Endothelial cell of umbilical vein (primary cell): ENCODE data around the gene THG1L. TPM values are rescaled to one million over a fixed set of nuclear protein-coding genes. Genes with fewer than 3 reads are reported as not detected.
"Not testable (repeated sequence)": the region's sequence is repeated elsewhere in the genome, so short reads cannot be mapped to it uniquely, and the experiment has no call there.

Experiments
- BruUV-seq: library from RNA; stranded (reverse); fragments of 400-500 nt; replicated peaks from 2 replicates; lab custom pipeline; 2021; lab: Mats Ljungman, UMichigan
- CTCF ChIA-PET: fragments of 300-600, 350-600 bp; sonication (Branson Sonifier 250); formaldehyde crosslinking; loops from one replicate; lab custom pipeline; 2021; ENCODE audit warnings: antibody characterized with exemption, inconsistent platforms; lab: Charles Lee
- POLR2A ChIA-PET: fragments of 300-600, 350-600 bp; sonication (Branson Sonifier 250); formaldehyde crosslinking; loops from one replicate; lab custom pipeline; 2021; ENCODE audit warnings: antibody characterized with exemption, inconsistent platforms; lab: Charles Lee
- DNase-seq: peaks from one replicate; pipeline ENCODE4 v3.0.0-alpha.2; 2011; ENCODE audit warnings: low read depth, low spot score
- FAIRE-seq: peaks from 2 replicates; lab custom pipeline; 2011; peaks lifted over from hg19 to GRCh38; lab: Jason Lieb, UNC
- H2AFZ ChIP-seq: 2 replicates; pipeline ENCODE4 v1.6.0; 2012; ENCODE audit warnings: low read depth, low read length, control low read depth, inconsistent platforms
- H3K27ac ChIP-seq: 2 replicates; pipeline ENCODE4 v1.5.1; 2011; ENCODE audit warnings: low read depth, mild to moderate bottlenecking, control low read depth, low read length, moderate library complexity; ENCODE audit not compliant: insufficient read depth
- H3K27me3 ChIP-seq, 2 experiments: 2 replicates each; pipeline versions ENCODE4 v1.6.0 to v1.6.1; 2011; ENCODE audit warnings: low read length in 2 of 2, mixed read lengths in 1 of 2; ENCODE audit not compliant: control insufficient read depth in 2 of 2, insufficient read depth in 2 of 2
- H3K36me3 ChIP-seq, 2 experiments: 2 replicates in 1 of 2; 3 replicates in 1 of 2; pipeline ENCODE4 v1.5.1; 2011; ENCODE audit warnings: low read length in 2 of 2, mild to moderate bottlenecking in 1 of 2, moderate library complexity in 1 of 2; ENCODE audit not compliant: control insufficient read depth in 2 of 2, insufficient read depth in 2 of 2; ENCODE audit errors: extremely low read depth in 1 of 2
- H3K4me1 ChIP-seq: 3 replicates; pipeline ENCODE4 v1.5.1; 2011; ENCODE audit warnings: mild to moderate bottlenecking, low read length; ENCODE audit not compliant: control insufficient read depth, insufficient read depth; ENCODE audit errors: extremely low read depth
- H3K4me2 ChIP-seq: 2 replicates; pipeline ENCODE4 v1.6.1; 2011; ENCODE audit warnings: low read length, control low read depth, mixed read lengths; ENCODE audit not compliant: insufficient read depth
- H3K4me3 ChIP-seq, 3 experiments: fragments of 200-600 bp in 1 of 3; sonication (generic), shearing (Covaris generic) in 1 of 3; replicated peaks in 1 of 3; 2 replicates each; pipeline ENCODE4 v1.5.1; 2011 to 2016; ENCODE audit warnings: control low read depth in 3 of 3, low read length in 3 of 3, mild to moderate bottlenecking in 2 of 3, inconsistent platforms in 1 of 3, low read depth in 1 of 3, moderate library complexity in 1 of 3; ENCODE audit not compliant: insufficient read depth in 1 of 3
- H3K79me2 ChIP-seq: 2 replicates; pipeline ENCODE4 v1.6.0; 2012; ENCODE audit warnings: low read length, inconsistent platforms; ENCODE audit not compliant: control insufficient read depth, insufficient read depth
- H3K9ac ChIP-seq: replicated peaks from 2 replicates; pipeline ENCODE3; 2011; ENCODE audit warnings: low read length, control low read depth; ENCODE audit not compliant: insufficient read depth; ENCODE audit errors: extremely low read depth
- H3K9me1 ChIP-seq: replicated peaks from 3 replicates; pipeline ENCODE4 v1.6.0; 2011; ENCODE audit warnings: mild to moderate bottlenecking, low read length; ENCODE audit not compliant: control insufficient read depth, insufficient read depth; ENCODE audit errors: extremely low read depth
- H3K9me3 ChIP-seq: replicated peaks from 2 replicates; pipeline ENCODE4 v1.5.1; 2012; ENCODE audit warnings: low read length, inconsistent platforms; ENCODE audit not compliant: control insufficient read depth, insufficient read depth
- H4K20me1 ChIP-seq: replicated peaks from 2 replicates; pipeline ENCODE3; 2011; ENCODE audit warnings: mild to moderate bottlenecking, low read length; ENCODE audit not compliant: control insufficient read depth, insufficient read depth; ENCODE audit errors: extremely low read depth
- EZH2 ChIP-seq: IDR thresholded peaks from 2 replicates; pipeline ENCODE4 v1.6.1; 2012; ENCODE audit warnings: borderline replicate concordance, low read depth, mild to moderate bottlenecking, moderate library complexity, low read length, inconsistent platforms; ENCODE audit not compliant: severe bottlenecking
- FOS ChIP-seq: IDR thresholded peaks from 2 replicates; pipeline ENCODE4 v1.6.1; 2011; ENCODE audit warnings: mild to moderate bottlenecking, low read length, moderate library complexity, borderline replicate concordance; ENCODE audit not compliant: insufficient read depth
- GATA2 ChIP-seq: IDR thresholded peaks from 2 replicates; pipeline ENCODE4 v1.7.0; 2011; ENCODE audit warnings: low read depth, mild to moderate bottlenecking, moderate library complexity, mixed read lengths, low read length; ENCODE audit not compliant: insufficient read length, insufficient read depth
- JUN ChIP-seq: IDR thresholded peaks from 2 replicates; pipeline ENCODE4 v1.6.1; 2011; ENCODE audit warnings: borderline replicate concordance, low read depth; ENCODE audit not compliant: insufficient read length, insufficient read depth
- MAX ChIP-seq: IDR thresholded peaks from 2 replicates; pipeline ENCODE4 v1.6.1; 2011; ENCODE audit not compliant: insufficient read depth, insufficient read length
- MYC ChIP-seq: IDR thresholded peaks from one replicate; pipeline ENCODE4 v1.6.1; 2011; ENCODE audit warnings: mild to moderate bottlenecking, low read depth, low read length
- POLR2A ChIP-seq: IDR thresholded peaks from 2 replicates; pipeline ENCODE4 v1.6.1; 2012; ENCODE audit warnings: low read depth, mild to moderate bottlenecking, control low read depth, low read length
- POLR2AphosphoS5 ChIP-seq: IDR thresholded peaks from 2 replicates; pipeline ENCODE4 v1.6.1; 2012; ENCODE audit warnings: low read depth, mild to moderate bottlenecking, control low read depth, low read length, moderate library complexity; ENCODE audit not compliant: insufficient read depth
- dilution Hi-C: fragments of 300-500 bp; cut with MboI; formaldehyde crosslinking; loops from one replicate; pipeline ENCODE4 v1.15.0; 2019; ENCODE audit warnings: low sequenced_read_pairs; ENCODE audit not compliant: extremely low pct_ligation_motif_present
- intact Hi-C: fragments of 100-400 bp; cut with micrococcal nuclease; formaldehyde crosslinking; loops from one replicate; pipeline ENCODE4 v1.10.0; 2022
- polyA plus RNA-seq, 4 experiments: library from polyadenylated mRNA; depleted of rRNA in 3 of 4; stranded (reverse) in 3 of 4; unstranded in 1 of 4; fragments of >200 nt; gene quantifications; 2 replicates each; pipeline versions ENCODE4 v1.2.1 to v1.2.3, GENCODE V29; 2011 to 2012; ENCODE audit warnings: missing spikeins in 1 of 4
- total RNA-seq: library from RNA; stranded (reverse); gene quantifications from 2 replicates; pipeline ENCODE4 v1.2.3, GENCODE V29; 2021
- TF ChIP-seq, protein P1 (sequence below), 2 donors: IDR thresholded peaks; 1 replicate in 1 of 2; 2 replicates in 1 of 2; pipeline ENCODE4 v1.5.1; 2011; ENCODE audit warnings: low read length in 2 of 2, mild to moderate bottlenecking in 2 of 2, moderate library complexity in 2 of 2, control low read depth in 1 of 2, inconsistent platforms in 1 of 2, low read depth in 1 of 2; ENCODE audit not compliant: insufficient read depth in 1 of 2; ENCODE audit errors: extremely low read depth in 1 of 2

The THG1L gene
- total and polyA plus RNA-seq, 2 donors (not counting 3 experiments of a cell fraction or from before 2014, with no cell fraction given): 4.4 to 7.6 TPM

DNA sequence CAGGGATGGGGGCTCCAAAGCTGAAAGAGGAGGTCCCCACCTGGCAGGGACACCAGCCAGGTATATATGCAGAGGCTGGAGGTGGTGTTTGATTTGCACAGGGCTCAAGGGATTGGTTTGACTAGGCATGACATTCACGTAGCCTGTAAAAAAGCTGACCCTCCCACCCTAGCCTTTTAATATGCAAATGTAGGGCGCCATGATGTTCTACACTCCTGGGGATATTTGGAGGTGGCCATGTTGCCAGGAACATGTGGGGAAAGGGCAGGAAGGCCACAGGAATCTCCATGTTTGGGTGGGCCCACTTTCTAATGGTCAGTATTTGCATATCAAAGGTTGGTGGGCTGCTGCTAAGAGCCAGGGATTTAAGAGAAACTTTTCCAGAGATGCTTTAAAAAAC is 12.0 kb upstream of the THG1L start:
- POLR2A ChIA-PET: interaction anchor here (0.7 kb wide), 1 partner anchor 238 kb away, joined by 7 read pairs; no protein-coding TSS in a partner anchor
- DNase-seq (no peak), FAIRE-seq (no peak)
- no peaks in the 10 kb centered on the region for H3K79me2 ChIP-seq
- H3K4me2 ChIP-seq: no peak overlapping the region
- TF ChIP-seq EZH2: no peak
- no peak for TF ChIP-seq MYC
- TF ChIP-seq JUN: no peak
- no peaks in the 10 kb centered on the region for H3K9me3 ChIP-seq
- dilution Hi-C loops (no loop called here), intact Hi-C loops (loop anchor here (5.0 kb wide), 1 partner anchor 142 kb away; the partner anchor contains the start of gene ADAM19)
- no peak overlapping the region for H3K9ac ChIP-seq
- CTCF ChIA-PET: interaction anchor here (0.6 to 6.4 kb wide), 24 partner anchors 9 to 979 kb away, joined by 3 to 69 read pairs (median 6); partner anchors contain the start of gene LSM11
- no peaks in the 10 kb centered on the region for H3K4me1 ChIP-seq
- no peaks in the 10 kb centered on the region for H3K9me1 ChIP-seq
- H3K27ac ChIP-seq: no peak overlapping the region
- H3K27me3 ChIP-seq: no peaks in the 10 kb centered on the region
- H3K36me3 ChIP-seq: no peaks in the 10 kb centered on the region
- no peak overlapping the region for H3K4me3 ChIP-seq
- H4K20me1 ChIP-seq: no peaks in the 10 kb centered on the region
- BruUV-seq: no TSS peak
- H2AFZ ChIP-seq: no peak overlapping the region

DNA sequence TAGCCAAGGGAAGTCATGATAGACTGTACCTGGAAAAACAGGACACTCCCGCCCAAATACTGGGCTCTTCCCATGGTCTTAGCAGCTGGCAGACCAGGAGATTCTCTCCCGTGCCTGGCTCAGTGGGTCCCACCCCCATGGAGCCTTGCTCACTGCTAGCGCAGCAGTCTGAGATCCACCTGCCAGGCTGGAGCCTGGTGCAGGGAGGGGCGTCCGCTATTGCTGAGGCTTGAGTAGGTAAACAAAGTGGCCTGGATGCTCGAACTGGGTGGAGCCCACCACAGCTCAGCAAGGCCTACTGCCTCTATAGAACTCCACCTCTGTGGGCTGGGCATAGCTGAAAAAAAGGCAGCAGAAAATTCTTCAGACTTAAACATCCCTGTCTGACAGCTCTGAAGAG is 10.1 kb upstream of the THG1L start:
- BruUV-seq: no TSS peak
- H3K36me3 ChIP-seq: no peaks in the 10 kb centered on the region
- H3K4me1 ChIP-seq: no peaks in the 10 kb centered on the region
- no peak overlapping the region for H3K4me2 ChIP-seq
- no peaks in the 10 kb centered on the region for H4K20me1 ChIP-seq
- no peak for DNase-seq
- H3K9ac ChIP-seq: no peak overlapping the region
- H3K79me2 ChIP-seq: no peaks in the 10 kb centered on the region
- H3K27ac ChIP-seq: no peak overlapping the region
- H2AFZ ChIP-seq: no peak overlapping the region
- H3K9me3 ChIP-seq: no peaks in the 10 kb centered on the region
- CTCF ChIA-PET: interaction anchor here (1.3 to 6.4 kb wide), 2 partner anchors 22 to 394 kb away, joined by 5 to 69 read pairs; no protein-coding TSS in a partner anchor
- POLR2A ChIA-PET: no interaction called here
- no peak for TF ChIP-seq GATA2
- no peak for TF ChIP-seq JUN
- no peak for TF ChIP-seq FOS
- no peak for TF ChIP-seq POLR2AphosphoS5
- TF ChIP-seq EZH2: no peak
- TF ChIP-seq MAX: no peak
- no peak for TF ChIP-seq POLR2A
- no peak for TF ChIP-seq MYC
- TF ChIP-seq, protein P1, sequence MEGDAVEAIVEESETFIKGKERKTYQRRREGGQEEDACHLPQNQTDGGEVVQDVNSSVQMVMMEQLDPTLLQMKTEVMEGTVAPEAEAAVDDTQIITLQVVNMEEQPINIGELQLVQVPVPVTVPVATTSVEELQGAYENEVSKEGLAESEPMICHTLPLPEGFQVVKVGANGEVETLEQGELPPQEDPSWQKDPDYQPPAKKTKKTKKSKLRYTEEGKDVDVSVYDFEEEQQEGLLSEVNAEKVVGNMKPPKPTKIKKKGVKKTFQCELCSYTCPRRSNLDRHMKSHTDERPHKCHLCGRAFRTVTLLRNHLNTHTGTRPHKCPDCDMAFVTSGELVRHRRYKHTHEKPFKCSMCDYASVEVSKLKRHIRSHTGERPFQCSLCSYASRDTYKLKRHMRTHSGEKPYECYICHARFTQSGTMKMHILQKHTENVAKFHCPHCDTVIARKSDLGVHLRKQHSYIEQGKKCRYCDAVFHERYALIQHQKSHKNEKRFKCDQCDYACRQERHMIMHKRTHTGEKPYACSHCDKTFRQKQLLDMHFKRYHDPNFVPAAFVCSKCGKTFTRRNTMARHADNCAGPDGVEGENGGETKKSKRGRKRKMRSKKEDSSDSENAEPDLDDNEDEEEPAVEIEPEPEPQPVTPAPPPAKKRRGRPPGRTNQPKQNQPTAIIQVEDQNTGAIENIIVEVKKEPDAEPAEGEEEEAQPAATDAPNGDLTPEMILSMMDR (IDR thresholded peaks at IDR 0.05; ENCODE audit: extremely low read depth in 1 of 2, insufficient read depth in 1 of 2, low read depth in 1 of 2, low read length in 2 of 2): no peak
- dilution Hi-C loops: no loop called here
- intact Hi-C loops: no loop called here
- FAIRE-seq: no peak
- H3K9me1 ChIP-seq: no peaks in the 10 kb centered on the region
- H3K4me3 ChIP-seq: no peak overlapping the region
- no peaks in the 10 kb centered on the region for H3K27me3 ChIP-seq

- intact Hi-C loops: not testable (repeated sequence)
These were observed 8.3 kb upstream of the THG1L start for GRCh38 chr5:157722895-157723294.

More at GRCh38 chr5:157722895-157723294, 8.3 kb upstream of the THG1L start:
- H3K4me2 ChIP-seq, H3K9me3 ChIP-seq, H3K27me3 ChIP-seq, H3K9ac ChIP-seq, POLR2A ChIA-PET, H3K27ac ChIP-seq, H3K79me2 ChIP-seq, H3K36me3 ChIP-seq, FAIRE-seq, H4K20me1 ChIP-seq, H3K9me1 ChIP-seq, DNase-seq, dilution Hi-C loops, H3K4me3 ChIP-seq, BruUV-seq, H3K4me1 ChIP-seq, H2AFZ ChIP-seq: not testable (repeated sequence)
- CTCF ChIA-PET: interaction anchor here (1.8 kb wide), 1 partner anchor 252 kb away, joined by 8 read pairs; no protein-coding TSS in a partner anchor
